Measurements from ENCODE around the gene AP2S1.

DNA sequence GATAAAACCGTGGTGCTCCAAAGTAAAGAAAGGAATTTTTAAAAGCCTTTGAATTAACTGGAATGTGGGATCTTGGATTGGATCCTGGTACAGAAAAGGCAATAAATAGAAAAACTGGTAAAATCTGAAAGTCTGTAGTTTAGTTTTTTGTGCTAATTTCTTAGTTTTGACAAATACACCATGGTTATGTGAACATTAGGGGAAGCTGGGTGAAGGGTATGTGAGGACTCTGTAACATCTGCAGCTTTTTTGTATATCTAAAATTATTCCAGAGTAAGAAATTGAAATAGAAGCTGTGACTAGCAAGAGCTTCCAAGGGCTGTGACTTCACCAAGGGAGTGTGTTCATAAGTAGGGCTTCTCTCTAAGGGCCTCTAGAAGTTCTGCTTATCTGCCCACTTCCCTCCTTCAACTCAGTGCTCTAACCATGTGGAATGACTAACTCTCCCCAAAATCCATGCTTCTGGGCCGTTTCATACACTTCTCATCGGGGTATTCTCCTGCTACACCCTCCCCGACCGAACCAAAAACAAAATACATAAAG is 36.7 kb upstream of the AP2S1 start:
- TF ChIP-seq PBX3 (CRISPR knock-in tag; IDR thresholded peaks at IDR 0.05), result no peak
- TF ChIP-seq OVOL3 (tag by site-specific recombination; IDR thresholded peaks at IDR 0.05), result no peak
- TF ChIP-seq, protein P1, sequence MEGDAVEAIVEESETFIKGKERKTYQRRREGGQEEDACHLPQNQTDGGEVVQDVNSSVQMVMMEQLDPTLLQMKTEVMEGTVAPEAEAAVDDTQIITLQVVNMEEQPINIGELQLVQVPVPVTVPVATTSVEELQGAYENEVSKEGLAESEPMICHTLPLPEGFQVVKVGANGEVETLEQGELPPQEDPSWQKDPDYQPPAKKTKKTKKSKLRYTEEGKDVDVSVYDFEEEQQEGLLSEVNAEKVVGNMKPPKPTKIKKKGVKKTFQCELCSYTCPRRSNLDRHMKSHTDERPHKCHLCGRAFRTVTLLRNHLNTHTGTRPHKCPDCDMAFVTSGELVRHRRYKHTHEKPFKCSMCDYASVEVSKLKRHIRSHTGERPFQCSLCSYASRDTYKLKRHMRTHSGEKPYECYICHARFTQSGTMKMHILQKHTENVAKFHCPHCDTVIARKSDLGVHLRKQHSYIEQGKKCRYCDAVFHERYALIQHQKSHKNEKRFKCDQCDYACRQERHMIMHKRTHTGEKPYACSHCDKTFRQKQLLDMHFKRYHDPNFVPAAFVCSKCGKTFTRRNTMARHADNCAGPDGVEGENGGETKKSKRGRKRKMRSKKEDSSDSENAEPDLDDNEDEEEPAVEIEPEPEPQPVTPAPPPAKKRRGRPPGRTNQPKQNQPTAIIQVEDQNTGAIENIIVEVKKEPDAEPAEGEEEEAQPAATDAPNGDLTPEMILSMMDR (tag by site-specific recombination; IDR thresholded peaks at IDR 0.05), result no peak
- TF ChIP-seq ZNF785 (tag by site-specific recombination; IDR thresholded peaks at IDR 0.05), result no peak
- no peak for TF ChIP-seq YY2 (tag by site-specific recombination; IDR thresholded peaks at IDR 0.05)
- TF ChIP-seq PATZ1 (tag by site-specific recombination; IDR thresholded peaks at IDR 0.05), result no peak
- TF ChIP-seq SALL2 (tag by site-specific recombination; IDR thresholded peaks at IDR 0.05; ENCODE audit: borderline replicate concordance), result no peak
- no peak for TF ChIP-seq ZNF639 (tag by site-specific recombination; IDR thresholded peaks at IDR 0.05)
- TF ChIP-seq ZNF791 (tag by site-specific recombination; IDR thresholded peaks at IDR 0.05), result no peak
- TF ChIP-seq ZXDB (tag by site-specific recombination; IDR thresholded peaks at IDR 0.05), result no peak
- no peak for TF ChIP-seq PRDM6 (tag by site-specific recombination; IDR thresholded peaks at IDR 0.05)
- TF ChIP-seq ZNF10 (tag by site-specific recombination; IDR thresholded peaks at IDR 0.05), result no peak
- TF ChIP-seq ZNF391 (tag by site-specific recombination; IDR thresholded peaks at IDR 0.05; ENCODE audit: borderline replicate concordance, low read depth), result no peak

All from HEK293 (cell line).